ENCODE data around the gene ABCC3.
A peak's percentile ranks its signal among the peaks of the same experiment; 100 is the strongest.

Gene ABCC3

DNA sequence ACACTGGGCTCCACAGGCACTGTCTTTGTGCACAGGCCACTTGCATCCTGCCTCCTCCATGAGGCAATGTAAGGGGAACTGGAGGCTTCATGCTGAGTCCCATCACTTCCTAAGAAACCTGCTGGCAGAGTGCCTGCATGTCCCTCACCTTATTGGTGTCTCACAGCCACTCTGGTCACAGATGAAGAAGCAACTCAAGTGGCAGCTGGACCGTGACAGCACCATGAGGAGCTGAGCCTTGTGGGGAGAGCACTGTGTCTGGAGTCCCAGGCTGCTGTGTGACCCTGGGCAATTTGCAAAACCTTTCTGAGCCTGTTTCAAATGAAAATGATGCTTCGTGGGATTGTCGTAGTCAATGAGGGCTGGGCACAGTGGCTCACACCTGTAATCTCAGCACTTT is 53.6 kb downstream of the ABCC3 start:
- TF ChIP-seq, protein P1, sequence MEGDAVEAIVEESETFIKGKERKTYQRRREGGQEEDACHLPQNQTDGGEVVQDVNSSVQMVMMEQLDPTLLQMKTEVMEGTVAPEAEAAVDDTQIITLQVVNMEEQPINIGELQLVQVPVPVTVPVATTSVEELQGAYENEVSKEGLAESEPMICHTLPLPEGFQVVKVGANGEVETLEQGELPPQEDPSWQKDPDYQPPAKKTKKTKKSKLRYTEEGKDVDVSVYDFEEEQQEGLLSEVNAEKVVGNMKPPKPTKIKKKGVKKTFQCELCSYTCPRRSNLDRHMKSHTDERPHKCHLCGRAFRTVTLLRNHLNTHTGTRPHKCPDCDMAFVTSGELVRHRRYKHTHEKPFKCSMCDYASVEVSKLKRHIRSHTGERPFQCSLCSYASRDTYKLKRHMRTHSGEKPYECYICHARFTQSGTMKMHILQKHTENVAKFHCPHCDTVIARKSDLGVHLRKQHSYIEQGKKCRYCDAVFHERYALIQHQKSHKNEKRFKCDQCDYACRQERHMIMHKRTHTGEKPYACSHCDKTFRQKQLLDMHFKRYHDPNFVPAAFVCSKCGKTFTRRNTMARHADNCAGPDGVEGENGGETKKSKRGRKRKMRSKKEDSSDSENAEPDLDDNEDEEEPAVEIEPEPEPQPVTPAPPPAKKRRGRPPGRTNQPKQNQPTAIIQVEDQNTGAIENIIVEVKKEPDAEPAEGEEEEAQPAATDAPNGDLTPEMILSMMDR (conservative IDR thresholded peaks at IDR 0.05; ENCODE audit: low read depth): no peak
- CTCF ChIA-PET: no interaction called here
- no peak for DNase-seq (ENCODE audit: low spot score)
- POLR2A ChIA-PET (ENCODE audit: low non-redundant PET): no interaction called here
- peak overlapping the region; percentile 94 for H3K27ac ChIP-seq

DNA sequence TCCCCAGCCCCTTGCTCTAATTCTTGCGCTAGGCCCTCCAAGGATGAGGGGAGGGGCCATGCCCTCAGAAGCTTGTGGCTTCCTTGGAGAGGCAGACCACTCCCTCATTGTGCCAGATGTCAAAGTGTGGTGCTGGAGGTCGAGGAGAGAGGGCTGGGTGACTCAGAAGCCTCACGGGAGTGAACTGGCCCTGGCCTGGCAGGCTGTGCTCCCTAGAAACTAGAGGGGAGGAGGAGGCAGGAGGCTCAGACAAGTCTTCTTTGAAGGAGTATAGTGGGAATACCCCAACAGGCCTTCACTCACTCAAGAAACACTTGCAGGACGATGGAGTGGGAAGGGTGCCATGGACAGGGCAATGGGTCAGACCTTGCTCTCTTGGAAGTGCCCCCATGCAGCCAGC is 54.6 kb downstream of the ABCC3 start:
- ChIA-PET CTCF (interaction anchor here (0.6 to 0.7 kb wide), 2 partner anchors 60 to 65 kb away, joined by 3 to 4 read pairs; no protein-coding TSS in a partner anchor), POLR2A (ENCODE audit: low non-redundant PET) (no interaction called here)
- peak overlapping the region; percentile 94 for H3K27ac ChIP-seq
- TF ChIP-seq, protein P1 (conservative IDR thresholded peaks at IDR 0.05; ENCODE audit: low read depth): no peak
- DNase-seq (ENCODE audit: low spot score): no peak

DNA sequence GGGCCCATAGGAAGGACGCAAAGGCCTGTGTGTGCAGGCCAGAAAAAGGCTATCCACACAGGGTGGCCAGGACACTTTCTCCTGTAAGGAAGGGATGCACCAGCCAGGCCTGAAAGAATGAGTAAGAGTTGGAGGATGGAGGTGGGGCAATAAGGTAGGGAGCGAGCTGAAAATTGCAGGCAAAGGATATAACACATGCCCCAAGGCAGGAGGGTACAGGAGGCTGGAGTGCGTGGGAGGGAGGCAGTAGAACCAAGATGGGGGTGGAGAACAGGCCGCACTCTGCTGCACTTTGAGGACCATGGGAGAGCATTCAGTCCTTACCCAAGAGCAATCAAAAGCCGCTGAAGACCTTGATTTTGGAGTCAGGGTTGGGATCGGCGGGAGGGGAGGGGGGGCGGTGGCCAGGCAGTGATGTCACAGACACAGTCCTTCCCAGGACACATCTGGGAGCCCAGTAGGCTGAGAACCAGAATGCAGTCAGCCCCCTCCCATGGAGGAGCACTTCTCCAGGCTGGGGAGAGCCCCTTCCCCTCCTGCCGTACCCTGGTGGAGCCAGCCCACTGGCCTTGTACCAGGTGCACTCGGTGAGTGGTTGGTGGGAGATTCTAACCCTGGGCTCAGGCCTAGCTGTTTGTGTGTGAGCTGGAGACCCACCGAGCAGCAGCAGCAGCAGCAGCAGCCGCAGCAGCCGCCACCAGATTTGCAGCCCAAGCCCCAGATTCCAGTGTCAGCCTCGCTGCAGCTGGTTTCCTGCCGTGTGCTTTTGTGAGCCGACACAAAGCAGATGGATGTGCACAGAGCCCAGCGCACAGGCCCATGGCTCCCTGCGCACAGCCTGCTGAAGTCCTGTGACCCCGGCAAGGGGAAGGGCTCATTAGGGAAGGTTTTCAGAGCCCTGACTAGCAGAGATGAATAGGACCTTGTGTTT is 55.5 kb downstream of the ABCC3 start:
- CTCF ChIA-PET: interaction anchor here (0.6 to 1.0 kb wide), 2 partner anchors 61 to 63 kb away, joined by 3 to 4 read pairs; no protein-coding TSS in a partner anchor

DNA sequence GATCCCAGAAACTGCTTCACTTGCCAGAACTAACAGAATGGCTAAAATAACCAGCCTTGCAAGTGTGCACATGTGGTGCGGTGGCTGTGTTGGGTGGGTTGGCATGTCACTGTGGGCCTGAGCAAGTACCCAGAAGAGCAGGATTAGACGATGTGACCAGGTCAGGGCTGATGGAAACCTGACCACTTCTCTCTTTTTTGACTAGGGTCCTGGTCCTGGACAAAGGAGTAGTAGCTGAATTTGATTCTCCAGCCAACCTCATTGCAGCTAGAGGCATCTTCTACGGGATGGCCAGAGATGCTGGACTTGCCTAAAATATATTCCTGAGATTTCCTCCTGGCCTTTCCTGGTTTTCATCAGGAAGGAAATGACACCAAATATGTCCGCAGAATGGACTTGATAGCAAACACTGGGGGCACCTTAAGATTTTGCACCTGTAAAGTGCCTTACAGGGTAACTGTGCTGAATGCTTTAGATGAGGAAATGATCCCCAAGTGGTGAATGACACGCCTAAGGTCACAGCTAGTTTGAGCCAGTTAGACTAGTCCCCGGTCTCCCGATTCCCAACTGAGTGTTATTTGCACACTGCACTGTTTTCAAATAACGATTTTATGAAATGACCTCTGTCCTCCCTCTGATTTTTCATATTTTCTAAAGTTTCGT is 56.3 kb downstream of the ABCC3 start:
- ChIA-PET POLR2A (ENCODE audit: low non-redundant PET) (interaction anchor here (0.6 kb wide), 1 partner anchor 1987 kb away, joined by 6 read pairs; no protein-coding TSS in a partner anchor), CTCF (interaction anchor here (0.9 to 1.0 kb wide), 2 partner anchors 60 to 64 kb away, joined by 3 read pairs; no protein-coding TSS in a partner anchor)
- DNase-seq (ENCODE audit: low spot score): no peak
- peak overlapping the region; percentile 94 for H3K27ac ChIP-seq
- TF ChIP-seq, protein P1 (conservative IDR thresholded peaks at IDR 0.05; ENCODE audit: low read depth): no peak

More for the DNA sequence above, 55.5 kb downstream of the ABCC3 start:
- POLR2A ChIA-PET (ENCODE audit: low non-redundant PET): no interaction called here
- peak overlapping the region; percentile 94 for H3K27ac ChIP-seq
- no peak for DNase-seq (ENCODE audit: low spot score)
- TF ChIP-seq, protein P1 (conservative IDR thresholded peaks at IDR 0.05; ENCODE audit: low read depth): no peak

DNA sequence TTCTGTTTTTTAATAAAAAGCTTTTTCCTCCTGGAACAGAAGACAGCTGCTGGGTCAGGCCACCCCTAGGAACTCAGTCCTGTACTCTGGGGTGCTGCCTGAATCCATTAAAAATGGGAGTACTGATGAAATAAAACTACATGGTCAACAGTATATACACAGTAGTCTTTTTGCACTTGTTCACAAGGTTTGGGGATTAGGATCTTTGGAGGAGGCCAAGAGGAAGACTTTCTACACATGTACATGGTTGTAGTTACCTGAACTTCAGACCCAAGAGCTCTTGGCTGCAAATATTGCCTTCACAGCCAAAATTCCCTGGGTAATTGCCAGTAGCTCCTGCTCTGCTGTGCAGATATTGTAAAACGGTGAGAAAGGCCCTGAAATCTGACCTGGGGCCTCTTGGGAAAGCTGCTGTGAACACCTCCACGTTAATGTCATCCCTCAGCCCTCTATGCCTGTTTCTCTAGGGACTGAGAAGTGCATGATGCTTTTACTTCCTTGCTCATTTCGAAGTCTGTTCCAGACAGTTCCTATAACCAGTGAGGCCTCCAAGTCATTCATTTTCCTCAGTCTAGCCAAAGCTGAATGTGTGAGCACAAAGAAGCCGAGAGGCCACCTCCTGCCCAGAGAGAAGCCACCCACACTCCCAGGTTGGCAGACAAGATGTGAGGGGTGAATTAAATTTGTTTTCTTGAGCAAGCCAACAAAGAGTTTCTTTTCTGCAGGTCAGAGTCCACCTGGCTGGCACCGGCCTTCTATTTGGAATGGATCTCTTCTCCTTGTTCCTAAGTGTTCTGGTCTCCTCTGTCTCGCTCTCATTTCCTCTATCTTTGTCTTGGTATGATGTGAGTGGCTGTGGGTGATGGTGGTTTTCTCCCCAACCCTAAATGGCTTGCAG is 57.1 kb downstream of the ABCC3 start:
- TF ChIP-seq, protein P1 (conservative IDR thresholded peaks at IDR 0.05; ENCODE audit: low read depth): no peak
- POLR2A ChIA-PET (ENCODE audit: low non-redundant PET): interaction anchor here (0.6 kb wide), 1 partner anchor 1986 kb away, joined by 6 read pairs; no protein-coding TSS in a partner anchor

More for the DNA sequence above, 57.1 kb downstream of the ABCC3 start:
- CTCF ChIA-PET: interaction anchor here (0.5 to 2.9 kb wide), 4 partner anchors 61 to 208 kb away, joined by 3 to 21 read pairs (median 3); no protein-coding TSS in a partner anchor
- no peak for DNase-seq (ENCODE audit: low spot score)
- H3K27ac ChIP-seq: peak overlapping the region; percentile 61

Measured in RWPE1 (cell line).